NCI-H146 (cell line): Measurements from ENCODE around the gene ROM1.
A peak's percentile ranks its signal among the peaks of the same experiment; 100 is the strongest.
"Not testable (repeated sequence)": the region's sequence is repeated elsewhere in the genome, so short reads cannot be mapped to it uniquely, and the experiment has no call there.

Source experiments
- DNase-seq: peaks from one replicate; lab custom pipeline; 2025; lab: John Stamatoyannopoulos, UW

The ROM1 gene

GRCh38 chr11:62649486-62649885 lies 36.4 kb downstream of the ROM1 start:
- DNase-seq, result no peak

DNA sequence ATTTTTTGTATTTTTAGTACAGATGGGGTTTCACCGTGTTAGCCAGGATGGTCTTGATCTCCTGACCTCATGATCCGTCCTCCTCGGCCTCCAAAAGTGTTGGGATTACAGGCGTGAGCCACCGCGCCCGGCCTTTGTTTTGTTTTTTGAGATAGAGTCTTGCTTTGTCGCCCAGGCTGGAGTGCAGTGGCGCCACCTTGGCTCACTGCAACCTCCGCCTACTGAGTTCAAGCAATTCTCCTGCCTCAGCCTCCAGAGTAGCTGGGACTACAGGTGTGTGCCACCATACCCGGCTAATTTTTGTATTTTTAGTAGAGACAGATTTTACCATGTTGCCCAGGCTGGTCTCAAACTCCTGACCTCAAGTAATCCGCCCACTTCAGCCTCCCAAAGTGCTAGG lies 37.2 kb downstream of the ROM1 start:
- DNase-seq, result not testable (repeated sequence)

GRCh38 chr11:62652161-62653006 lies 39.3 kb downstream of the ROM1 start:
- no peak for DNase-seq

DNA sequence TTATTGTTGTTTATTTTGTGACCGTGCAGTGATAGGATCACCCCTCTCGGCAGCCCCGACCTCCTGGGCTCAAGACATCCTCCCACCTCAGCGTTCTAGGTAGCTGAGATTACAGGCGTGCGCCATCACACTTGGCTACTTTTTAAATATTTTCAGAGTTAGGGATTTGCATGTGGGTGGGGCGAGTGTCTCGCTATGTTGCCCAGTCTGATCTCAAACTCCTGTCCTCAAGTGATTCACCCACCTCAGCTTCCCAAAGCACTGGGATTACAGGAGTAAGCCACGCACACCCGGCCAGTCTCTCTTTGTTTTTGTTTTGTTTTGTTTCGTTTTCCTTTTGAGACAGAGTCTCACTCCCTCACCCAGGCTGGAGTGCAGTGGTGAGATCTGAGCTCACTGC lies 41.2 kb downstream of the ROM1 start:
- no peak for DNase-seq

- DNase-seq, result no peak
Observed at GRCh38 chr11:62656796-62657429, 43.9 kb downstream of the ROM1 start.

DNA sequence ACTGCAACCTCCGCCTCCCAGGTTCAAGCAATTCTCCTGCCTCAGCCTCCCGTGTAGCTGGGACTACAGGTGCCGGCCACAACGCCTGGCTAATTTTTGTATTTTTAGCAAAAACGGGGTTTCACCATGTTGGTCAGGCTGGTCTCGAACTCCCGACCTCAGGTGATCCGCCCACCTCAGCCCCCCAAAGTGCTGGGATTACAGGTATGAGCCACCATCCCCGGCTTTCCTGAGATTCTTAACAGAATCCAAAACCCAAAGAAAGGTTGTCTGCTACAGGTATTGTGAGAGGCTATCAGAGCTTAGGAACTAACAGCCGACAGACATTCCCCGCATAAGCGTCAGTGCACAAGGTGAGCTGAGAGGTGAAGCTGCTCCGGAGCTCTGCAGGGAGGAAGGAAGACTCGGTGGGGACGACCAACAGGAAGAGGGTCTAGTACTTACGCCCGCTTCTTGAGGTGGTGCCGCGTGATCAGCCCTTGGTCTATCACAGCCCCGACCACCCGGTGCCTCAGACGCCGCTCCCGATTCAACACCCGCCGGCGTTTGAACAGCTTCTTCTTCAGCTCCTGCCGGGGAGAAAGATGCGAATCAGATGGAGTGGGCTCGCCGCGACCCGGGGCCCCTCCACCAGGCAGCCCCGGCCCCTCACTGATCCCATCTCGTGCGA lies 51.5 kb downstream of the ROM1 start:
- peak; percentile 80 for DNase-seq
